HepG2 (cell line): Measurements from ENCODE around the gene ZNF91. TPM values are rescaled to one million over a fixed set of nuclear protein-coding genes. Genes with fewer than 3 reads are reported as not detected.

Experiments
- ELF3 ChIP-seq: IDR thresholded peaks from 2 replicates; pipeline ENCODE4 v1.6.1; 2016; ENCODE audit warnings: missing genetic modification reagents, missing compliant biosample characterization
- FOXO1 ChIP-seq: sonication (generic); formaldehyde crosslinking; IDR thresholded peaks from 2 replicates; pipeline ENCODE4 v1.4.0; 2020; ENCODE audit warnings: missing genetic modification reagents
- GLI4 ChIP-seq: sonication (generic); formaldehyde crosslinking; IDR thresholded peaks from 2 replicates; pipeline ENCODE4 v1.5.1; 2020; ENCODE audit warnings: missing genetic modification reagents, mild to moderate bottlenecking, moderate library complexity, borderline replicate concordance
- KLF13 ChIP-seq: sonication (generic); formaldehyde crosslinking; IDR thresholded peaks from 2 replicates; pipeline ENCODE4 v1.4.0; 2020; ENCODE audit warnings: mild to moderate bottlenecking, missing genetic modification reagents
- MED1 ChIP-seq: sonication (generic); formaldehyde crosslinking; IDR thresholded peaks from 2 replicates; pipeline ENCODE4 v1.4.0; 2020; ENCODE audit warnings: missing genetic modification reagents
- MLLT10 ChIP-seq: sonication (generic); formaldehyde crosslinking; IDR thresholded peaks from 2 replicates; pipeline ENCODE4 v1.4.0; 2020; ENCODE audit warnings: missing genetic modification reagents
- NAIF1 ChIP-seq: sonication (generic); formaldehyde crosslinking; IDR thresholded peaks from 2 replicates; pipeline ENCODE4 v1.5.0; 2020; ENCODE audit warnings: mild to moderate bottlenecking, missing genetic modification reagents, borderline replicate concordance
- NFIC ChIP-seq: IDR thresholded peaks from 2 replicates; pipeline ENCODE4 v1.6.1; 2012; ENCODE audit warnings: mild to moderate bottlenecking, low read length, inconsistent platforms
- PHF21A ChIP-seq: sonication (generic); formaldehyde crosslinking; IDR thresholded peaks from 2 replicates; pipeline ENCODE4 v1.5.0; 2020; ENCODE audit warnings: mild to moderate bottlenecking, missing genetic modification reagents
- RFX5 ChIP-seq: IDR thresholded peaks from 2 replicates; pipeline ENCODE4 v1.6.1; 2011; ENCODE audit warnings: low read depth, low read length, improper control_type of control experiment
- RXRB ChIP-seq: IDR thresholded peaks from 2 replicates; pipeline ENCODE4 v1.6.1; 2016; ENCODE audit warnings: borderline replicate concordance, missing genetic modification reagents, missing compliant biosample characterization
- SIN3A ChIP-seq: IDR thresholded peaks from 2 replicates; pipeline ENCODE4 v1.6.1; 2011; ENCODE audit warnings: low read depth, mild to moderate bottlenecking, control low read depth, low read length, borderline replicate concordance
- SKI ChIP-seq: fragments of 450-650 bp; IDR thresholded peaks from one replicate; pipeline ENCODE4 v1.6.1; 2018; ENCODE audit warnings: mild to moderate bottlenecking; ENCODE audit not compliant: partially characterized antibody
- SMC3 ChIP-seq: IDR thresholded peaks from 2 replicates; pipeline ENCODE4 v1.6.1; 2011; ENCODE audit warnings: low read length, improper control_type of control experiment
- SP5 ChIP-seq: IDR thresholded peaks from 2 replicates; pipeline ENCODE4 v1.6.1; 2016; ENCODE audit warnings: low read depth, borderline replicate concordance
- ZNF329 ChIP-seq: sonication (generic); formaldehyde crosslinking; IDR thresholded peaks from 2 replicates; pipeline ENCODE4 v1.9.0; 2021; ENCODE audit warnings: low read depth, mild to moderate bottlenecking, missing genetic modification reagents
- ZNF572 ChIP-seq: sonication (generic); formaldehyde crosslinking; IDR thresholded peaks from 2 replicates; pipeline ENCODE4 v1.5.1; 2020; ENCODE audit warnings: mild to moderate bottlenecking, missing genetic modification reagents
- ZNF790 ChIP-seq: sonication (generic); formaldehyde crosslinking; IDR thresholded peaks from 2 replicates; pipeline ENCODE4 v1.8.0; 2022; ENCODE audit warnings: missing genetic modification reagents, mild to moderate bottlenecking, borderline replicate concordance
- ZSCAN9 ChIP-seq: IDR thresholded peaks from 2 replicates; pipeline ENCODE4 v1.6.1; 2016; ENCODE audit warnings: borderline replicate concordance
- polyA plus RNA-seq, 8 experiments: library from polyadenylated mRNA; depleted of rRNA in 3 of 8; stranded (reverse) in 7 of 8; unstranded in 1 of 8; fragments of >200 nt; fragmentation: Illumina TruSeq in 4 of 8; extraction: Trizol in 4 of 8; gene quantifications; 2 replicates each; pipeline versions ENCODE4 v1.2.1 to v1.2.3, GENCODE V29; 2011 to 2016; ENCODE audit warnings: low read depth in 4 of 8, missing spikeins in 1 of 8, mixed read lengths in 1 of 8; ENCODE audit not compliant: insufficient read depth in 1 of 8
- total RNA-seq, 5 experiments: library from RNA; depleted of rRNA; stranded (reverse); fragments of >200 nt; fragmentation: Illumina TruSeq; extraction: Trizol; gene quantifications; 2 replicates each; pipeline ENCODE4 v1.2.3, GENCODE V29; 2016; ENCODE audit warnings: low read depth in 1 of 5
- TF ChIP-seq, protein P1 (sequence below): sonication (generic); formaldehyde crosslinking; IDR thresholded peaks from 2 replicates; pipeline ENCODE4 v1.4.0; 2020; ENCODE audit warnings: missing genetic modification reagents
- TF ChIP-seq, protein P2 (sequence below): IDR thresholded peaks from 2 replicates; pipeline ENCODE4 v1.6.1; 2016; ENCODE audit warnings: missing genetic modification reagents, missing compliant biosample characterization
- TF ChIP-seq, protein P3 (sequence below): sonication (generic); formaldehyde crosslinking; IDR thresholded peaks from 2 replicates; pipeline ENCODE4 v1.5.0; 2020; ENCODE audit warnings: mild to moderate bottlenecking, missing genetic modification reagents
- TF ChIP-seq, protein P4 (sequence below): sonication (generic); formaldehyde crosslinking; IDR thresholded peaks from 2 replicates; pipeline ENCODE4 v1.9.0; 2021; ENCODE audit warnings: missing genetic modification reagents, borderline replicate concordance

The ZNF91 gene
- total and polyA plus RNA-seq, 2 of the 13 experiments (the other 11 are each of a cell fraction or from before 2014, with no cell fraction given), result 19.4 to 21.5 TPM

DNA sequence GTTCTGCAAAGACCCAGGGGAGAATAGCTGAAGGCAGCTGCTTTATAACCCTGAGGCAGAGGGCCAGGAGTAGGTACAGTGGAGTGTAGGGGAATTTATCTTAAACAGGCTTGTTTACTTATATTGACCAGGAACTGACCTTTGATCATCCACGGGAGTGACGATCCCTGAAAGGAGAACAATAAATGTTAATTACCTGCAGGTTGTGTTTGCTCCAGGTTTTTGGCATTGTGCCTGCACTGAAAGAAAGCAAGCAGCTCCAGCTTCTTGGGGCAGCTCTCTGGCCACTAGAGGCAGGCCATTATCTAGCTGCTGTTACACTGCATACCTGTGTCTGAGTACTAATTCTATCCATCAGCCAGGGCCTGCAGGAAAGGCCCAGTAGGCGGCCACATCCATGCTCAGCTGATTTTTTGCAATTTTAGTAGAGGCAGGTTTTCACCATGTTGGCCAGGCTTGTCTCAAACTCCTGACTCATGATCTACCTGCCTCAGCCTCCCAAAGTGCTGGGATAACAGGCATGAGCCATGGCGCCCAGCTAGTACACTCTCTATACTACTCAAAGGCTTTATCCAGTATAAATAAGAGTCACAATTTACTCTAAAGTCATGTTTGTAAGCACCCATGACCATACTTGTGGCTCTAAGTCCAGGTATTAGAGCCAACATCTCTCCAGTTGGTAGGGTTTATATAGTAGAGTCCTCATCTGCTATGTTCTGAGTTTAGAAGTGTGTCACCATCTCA lies 8.5 kb upstream of the ZNF91 start (continued):
- TF ChIP-seq ZSCAN9 (CRISPR knock-in tag) (no peak), SKI (peak; percentile 28), MLLT10 (CRISPR knock-in tag) (no peak), MED1 (CRISPR knock-in tag) (no peak), KLF13 (CRISPR knock-in tag) (no peak), SMC3 (peak; percentile 18; the same call in 1 of the 2 replicates), ZNF790 (no peak), PHF21A (peak; percentile 58; the same call in 1 of the 2 replicates), ZNF329 (peak; percentile 56; the same call in 1 of the 2 replicates), GLI4 (CRISPR knock-in tag) (no peak), RFX5 (no peak), ZNF572 (CRISPR knock-in tag) (no peak), SP5 (CRISPR knock-in tag) (no peak), SIN3A (no peak), RXRB (peak; percentile 45; the same call in 1 of the 2 replicates), NAIF1 (CRISPR knock-in tag) (no peak), NFIC (peak; percentile 41; the same call in 1 of the 2 replicates), FOXO1 (CRISPR knock-in tag) (peak; percentile 38; the same call in 1 of the 2 replicates), ELF3 (peak; percentile 17; the same call in 1 of the 2 replicates)
- TF ChIP-seq, protein P1, sequence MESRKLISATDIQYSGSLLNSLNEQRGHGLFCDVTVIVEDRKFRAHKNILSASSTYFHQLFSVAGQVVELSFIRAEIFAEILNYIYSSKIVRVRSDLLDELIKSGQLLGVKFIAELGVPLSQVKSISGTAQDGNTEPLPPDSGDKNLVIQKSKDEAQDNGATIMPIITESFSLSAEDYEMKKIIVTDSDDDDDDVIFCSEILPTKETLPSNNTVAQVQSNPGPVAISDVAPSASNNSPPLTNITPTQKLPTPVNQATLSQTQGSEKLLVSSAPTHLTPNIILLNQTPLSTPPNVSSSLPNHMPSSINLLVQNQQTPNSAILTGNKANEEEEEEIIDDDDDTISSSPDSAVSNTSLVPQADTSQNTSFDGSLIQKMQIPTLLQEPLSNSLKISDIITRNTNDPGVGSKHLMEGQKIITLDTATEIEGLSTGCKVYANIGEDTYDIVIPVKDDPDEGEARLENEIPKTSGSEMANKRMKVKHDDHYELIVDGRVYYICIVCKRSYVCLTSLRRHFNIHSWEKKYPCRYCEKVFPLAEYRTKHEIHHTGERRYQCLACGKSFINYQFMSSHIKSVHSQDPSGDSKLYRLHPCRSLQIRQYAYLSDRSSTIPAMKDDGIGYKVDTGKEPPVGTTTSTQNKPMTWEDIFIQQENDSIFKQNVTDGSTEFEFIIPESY (CRISPR knock-in tag), result no peak
- TF ChIP-seq, protein P2, sequence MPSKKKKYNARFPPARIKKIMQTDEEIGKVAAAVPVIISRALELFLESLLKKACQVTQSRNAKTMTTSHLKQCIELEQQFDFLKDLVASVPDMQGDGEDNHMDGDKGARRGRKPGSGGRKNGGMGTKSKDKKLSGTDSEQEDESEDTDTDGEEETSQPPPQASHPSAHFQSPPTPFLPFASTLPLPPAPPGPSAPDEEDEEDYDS (CRISPR knock-in tag), result no peak
- TF ChIP-seq, protein P3, sequence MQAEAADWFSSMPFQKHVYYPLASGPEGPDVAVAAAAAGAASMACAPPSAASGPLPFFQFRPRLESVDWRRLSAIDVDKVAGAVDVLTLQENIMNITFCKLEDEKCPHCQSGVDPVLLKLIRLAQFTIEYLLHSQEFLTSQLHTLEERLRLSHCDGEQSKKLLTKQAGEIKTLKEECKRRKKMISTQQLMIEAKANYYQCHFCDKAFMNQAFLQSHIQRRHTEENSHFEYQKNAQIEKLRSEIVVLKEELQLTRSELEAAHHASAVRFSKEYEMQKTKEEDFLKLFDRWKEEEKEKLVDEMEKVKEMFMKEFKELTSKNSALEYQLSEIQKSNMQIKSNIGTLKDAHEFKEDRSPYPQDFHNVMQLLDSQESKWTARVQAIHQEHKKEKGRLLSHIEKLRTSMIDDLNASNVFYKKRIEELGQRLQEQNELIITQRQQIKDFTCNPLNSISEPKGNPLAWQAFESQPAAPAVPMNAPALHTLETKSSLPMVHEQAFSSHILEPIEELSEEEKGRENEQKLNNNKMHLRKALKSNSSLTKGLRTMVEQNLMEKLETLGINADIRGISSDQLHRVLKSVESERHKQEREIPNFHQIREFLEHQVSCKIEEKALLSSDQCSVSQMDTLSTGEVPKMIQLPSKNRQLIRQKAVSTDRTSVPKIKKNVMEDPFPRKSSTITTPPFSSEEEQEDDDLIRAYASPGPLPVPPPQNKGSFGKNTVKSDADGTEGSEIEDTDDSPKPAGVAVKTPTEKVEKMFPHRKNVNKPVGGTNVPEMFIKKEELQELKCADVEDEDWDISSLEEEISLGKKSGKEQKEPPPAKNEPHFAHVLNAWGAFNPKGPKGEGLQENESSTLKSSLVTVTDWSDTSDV (CRISPR knock-in tag), result no peak
- TF ChIP-seq, protein P4, sequence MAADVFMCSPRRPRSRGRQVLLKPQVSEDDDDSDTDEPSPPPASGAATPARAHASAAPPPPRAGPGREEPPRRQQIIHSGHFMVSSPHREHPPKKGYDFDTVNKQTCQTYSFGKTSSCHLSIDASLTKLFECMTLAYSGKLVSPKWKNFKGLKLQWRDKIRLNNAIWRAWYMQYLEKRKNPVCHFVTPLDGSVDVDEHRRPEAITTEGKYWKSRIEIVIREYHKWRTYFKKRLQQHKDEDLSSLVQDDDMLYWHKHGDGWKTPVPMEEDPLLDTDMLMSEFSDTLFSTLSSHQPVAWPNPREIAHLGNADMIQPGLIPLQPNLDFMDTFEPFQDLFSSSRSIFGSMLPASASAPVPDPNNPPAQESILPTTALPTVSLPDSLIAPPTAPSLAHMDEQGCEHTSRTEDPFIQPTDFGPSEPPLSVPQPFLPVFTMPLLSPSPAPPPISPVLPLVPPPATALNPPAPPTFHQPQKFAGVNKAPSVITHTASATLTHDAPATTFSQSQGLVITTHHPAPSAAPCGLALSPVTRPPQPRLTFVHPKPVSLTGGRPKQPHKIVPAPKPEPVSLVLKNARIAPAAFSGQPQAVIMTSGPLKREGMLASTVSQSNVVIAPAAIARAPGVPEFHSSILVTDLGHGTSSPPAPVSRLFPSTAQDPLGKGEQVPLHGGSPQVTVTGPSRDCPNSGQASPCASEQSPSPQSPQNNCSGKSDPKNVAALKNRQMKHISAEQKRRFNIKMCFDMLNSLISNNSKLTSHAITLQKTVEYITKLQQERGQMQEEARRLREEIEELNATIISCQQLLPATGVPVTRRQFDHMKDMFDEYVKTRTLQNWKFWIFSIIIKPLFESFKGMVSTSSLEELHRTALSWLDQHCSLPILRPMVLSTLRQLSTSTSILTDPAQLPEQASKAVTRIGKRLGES (CRISPR knock-in tag), result no peak
